Measurements from ENCODE around the gene ARMH3.
"Not testable (repeated sequence)": the region's sequence is repeated elsewhere in the genome, so short reads cannot be mapped to it uniquely, and the experiment has no call there.

Gene ARMH3

DNA sequence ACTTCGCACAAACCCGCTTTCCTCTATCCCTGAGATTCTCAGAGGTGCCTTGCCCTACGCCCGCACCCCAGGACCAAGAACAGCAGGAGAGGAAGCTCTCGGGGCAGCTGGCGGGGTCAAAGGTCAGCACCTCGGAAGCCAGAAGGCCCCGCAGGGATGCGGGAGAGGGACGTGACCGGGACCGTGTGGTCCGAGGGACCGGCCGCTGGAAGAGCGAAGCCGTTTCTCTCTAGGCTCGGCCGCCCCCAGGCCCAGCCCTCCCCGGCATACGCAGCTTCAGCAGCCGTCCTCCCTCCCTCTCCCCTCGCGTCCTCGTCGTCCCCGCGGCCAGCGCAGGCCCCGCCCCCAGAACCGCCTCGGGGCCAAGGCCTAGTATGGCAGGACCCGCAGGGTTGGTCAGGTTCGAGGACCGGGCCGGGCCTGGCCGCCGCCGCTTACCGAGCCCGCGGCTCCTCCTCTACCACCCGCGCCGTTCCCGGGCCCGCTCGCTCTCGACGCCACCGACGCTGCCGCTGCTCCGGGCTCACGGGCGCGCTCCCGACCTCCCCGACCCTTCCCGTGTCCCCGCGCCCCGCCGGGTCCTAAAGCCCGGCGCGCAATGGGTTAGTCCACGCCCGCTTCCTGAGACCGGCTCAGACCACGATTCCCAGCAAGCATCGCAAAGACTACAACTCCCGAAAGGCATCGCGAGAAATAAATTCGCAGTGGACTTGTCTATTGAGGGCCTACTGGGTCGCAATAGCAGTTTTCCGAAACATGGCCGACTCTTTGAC, at the start of gene ARMH3:
ARMH3 (minus strand) TSS at position 527 of the 773 bp plus-strand sequence. CDS start 16,059 bp downstream, outside the sequence.
- DNase-seq, result peak; percentile 97 to 99

GRCh38 chr10:102102421-102102820, 46.4 kb upstream of the ARMH3 start:
- no peak for DNase-seq

- no peak for DNase-seq
Measured at GRCh38 chr10:102101152-102101551, 45.2 kb upstream of the ARMH3 start.

DNA sequence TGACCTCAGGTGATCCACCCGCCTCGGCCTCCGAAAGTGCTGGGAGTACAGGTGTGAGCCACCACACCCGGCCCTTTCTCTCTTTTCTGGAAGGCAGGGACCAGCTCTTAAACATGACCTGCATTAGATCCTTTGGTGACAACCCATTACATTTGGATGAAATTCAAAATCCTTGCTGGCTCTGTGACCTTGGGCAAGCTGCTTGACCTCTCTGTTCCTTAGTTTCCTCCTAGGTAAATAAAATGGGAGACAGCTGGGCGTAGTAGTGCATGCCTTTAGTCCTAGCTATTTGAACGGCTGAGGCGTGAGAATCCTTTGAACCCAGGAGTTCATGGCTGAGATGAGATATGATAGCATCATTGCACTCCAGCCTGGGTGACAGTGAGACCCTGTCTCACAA, 40.5 kb upstream of the ARMH3 start:
- no peak for DNase-seq

DNA sequence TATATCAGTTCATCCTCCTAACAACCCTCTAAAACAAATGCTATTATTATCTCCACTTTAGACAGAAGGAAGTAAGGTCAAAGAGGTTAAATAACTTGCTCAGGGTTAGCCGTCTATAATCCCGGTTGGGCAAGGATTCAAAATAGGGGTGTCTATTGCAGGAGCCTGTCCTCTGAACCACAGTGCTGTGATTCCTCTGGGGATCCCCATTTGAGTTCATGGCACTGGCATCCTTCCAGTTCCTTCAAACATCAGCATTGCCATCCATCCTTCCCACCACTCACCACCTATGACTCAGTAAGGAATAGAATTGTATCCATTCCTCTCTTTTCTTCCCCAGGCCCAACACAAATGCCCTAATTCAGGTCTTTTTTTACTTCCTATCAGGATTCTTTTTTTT, 34.8 kb upstream of the ARMH3 start:
- no peak for DNase-seq

GRCh38 chr10:102086196-102086595, 30.2 kb upstream of the ARMH3 start:
- DNase-seq, result no peak

GRCh38 chr10:102085336-102085735, 29.4 kb upstream of the ARMH3 start:
- DNase-seq, result no peak

- no peak for DNase-seq
Measured at GRCh38 chr10:102083541-102083940, 27.6 kb upstream of the ARMH3 start.

GRCh38 chr10:102072673-102073527, 16.9 kb upstream of the ARMH3 start:
- peak; percentile 59 to 67 for DNase-seq

DNA sequence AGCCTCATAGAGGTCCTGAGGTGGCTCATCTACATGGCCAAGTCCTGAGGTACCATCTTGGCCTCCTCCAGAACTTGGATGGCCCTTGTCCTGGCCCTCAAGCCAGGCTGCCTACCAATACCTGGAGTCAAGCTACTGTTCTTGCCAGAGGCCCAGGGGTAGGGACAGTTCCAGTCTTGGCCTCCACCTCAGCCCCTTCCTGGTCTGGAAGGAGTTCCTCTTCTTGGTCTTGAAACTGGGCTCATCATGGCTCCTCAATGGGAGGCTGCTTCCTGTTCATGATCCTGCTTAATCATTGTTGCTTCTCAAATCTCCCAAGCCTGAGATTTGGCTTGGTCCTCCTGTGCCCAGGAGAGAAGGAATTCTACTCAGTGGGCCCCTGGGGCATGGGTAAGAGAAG, 13.1 kb upstream of the ARMH3 start:
- no peak for DNase-seq

DNA sequence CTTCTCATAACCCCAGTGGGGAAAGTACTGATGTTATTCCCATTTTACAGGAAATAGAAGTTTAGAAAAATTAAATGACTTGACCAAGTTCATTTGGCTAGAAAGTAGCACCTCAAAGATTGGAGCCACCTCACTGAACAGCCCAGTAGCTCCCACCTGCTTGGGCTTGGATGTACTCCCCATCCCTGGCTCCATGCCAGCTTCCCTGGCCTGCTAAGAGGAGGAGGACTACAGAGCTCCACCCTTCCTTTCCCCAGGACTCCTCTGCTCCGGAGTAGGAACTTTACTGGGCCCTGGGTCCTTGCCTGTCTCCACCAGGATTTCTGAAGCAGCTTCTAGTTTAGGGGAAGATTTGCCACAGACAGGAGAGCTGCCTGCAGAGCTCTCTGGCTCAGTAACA, 12.2 kb upstream of the ARMH3 start:
- DNase-seq, result peak; percentile 53 to 68

DNA sequence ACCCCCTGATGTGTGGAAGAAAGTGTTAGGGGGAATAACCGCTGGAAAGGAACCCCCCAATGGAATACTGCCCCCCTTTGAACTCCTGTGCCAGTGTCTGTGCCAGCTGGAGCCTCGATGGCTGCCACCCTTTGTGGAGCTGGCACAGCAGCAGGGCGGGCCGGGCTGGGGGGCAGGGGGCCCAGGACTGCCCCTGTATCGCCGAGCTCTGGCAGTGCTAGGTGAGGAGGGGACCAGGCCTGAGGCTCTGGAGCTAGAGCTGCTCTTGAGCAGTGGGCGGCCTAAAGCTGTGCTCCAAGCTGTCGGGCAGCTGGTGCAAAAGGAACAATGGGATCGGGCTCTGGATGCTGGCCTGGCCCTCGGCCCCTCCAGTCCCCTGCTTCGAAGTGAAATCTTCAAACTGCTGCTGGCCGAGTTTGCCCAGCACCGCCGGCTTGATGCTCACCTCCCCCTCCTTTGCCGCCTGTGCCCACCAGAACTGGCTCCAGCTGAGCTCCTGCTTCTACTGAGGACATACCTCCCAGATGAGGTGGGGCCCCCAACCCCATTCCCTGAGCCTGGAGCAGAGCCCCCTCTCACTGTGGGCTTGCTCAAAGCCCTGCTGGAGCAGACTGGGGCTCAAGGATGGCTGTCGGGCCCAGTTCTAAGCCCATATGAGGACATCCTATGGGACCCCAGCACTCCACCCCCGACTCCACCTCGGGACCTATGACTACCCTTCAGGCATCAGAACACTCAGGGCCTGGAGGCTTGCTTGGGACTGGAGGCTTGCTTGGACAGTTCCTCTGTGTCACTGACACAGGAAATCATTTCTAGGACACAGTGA, 11.3 kb upstream of the ARMH3 start:
- DNase-seq, result no peak

DNA sequence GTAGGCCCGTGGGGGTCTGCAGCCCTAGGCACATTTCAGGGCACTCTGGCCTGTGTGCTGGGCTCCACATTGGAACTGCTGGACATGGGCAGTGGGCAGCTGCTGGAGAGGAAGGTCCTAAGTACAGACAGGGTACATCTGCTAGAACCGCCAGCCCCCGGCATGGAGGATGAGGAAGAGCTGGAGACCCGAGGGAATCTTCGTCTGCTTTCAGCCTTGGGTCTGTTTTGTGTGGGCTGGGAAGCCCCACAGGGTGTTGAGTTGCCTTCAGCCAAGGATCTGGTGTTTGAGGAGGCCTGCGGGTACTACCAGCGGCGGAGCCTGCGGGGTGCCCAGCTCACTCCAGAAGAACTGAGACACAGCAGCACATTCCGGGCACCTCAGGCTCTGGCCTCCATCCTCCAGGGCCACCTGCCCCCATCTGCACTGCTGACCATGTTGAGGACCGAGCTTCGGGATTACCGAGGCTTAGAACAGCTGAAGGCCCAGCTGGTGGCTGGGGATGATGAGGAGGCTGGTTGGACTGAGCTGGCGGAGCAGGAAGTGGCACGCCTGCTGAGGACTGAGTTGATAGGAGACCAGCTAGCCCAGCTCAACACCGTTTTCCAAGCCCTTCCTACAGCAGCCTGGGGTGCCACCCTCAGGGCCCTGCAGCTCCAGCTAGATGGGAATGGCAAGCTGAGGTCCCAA, 10.6 kb upstream of the ARMH3 start:
- DNase-seq, result no peak

DNA sequence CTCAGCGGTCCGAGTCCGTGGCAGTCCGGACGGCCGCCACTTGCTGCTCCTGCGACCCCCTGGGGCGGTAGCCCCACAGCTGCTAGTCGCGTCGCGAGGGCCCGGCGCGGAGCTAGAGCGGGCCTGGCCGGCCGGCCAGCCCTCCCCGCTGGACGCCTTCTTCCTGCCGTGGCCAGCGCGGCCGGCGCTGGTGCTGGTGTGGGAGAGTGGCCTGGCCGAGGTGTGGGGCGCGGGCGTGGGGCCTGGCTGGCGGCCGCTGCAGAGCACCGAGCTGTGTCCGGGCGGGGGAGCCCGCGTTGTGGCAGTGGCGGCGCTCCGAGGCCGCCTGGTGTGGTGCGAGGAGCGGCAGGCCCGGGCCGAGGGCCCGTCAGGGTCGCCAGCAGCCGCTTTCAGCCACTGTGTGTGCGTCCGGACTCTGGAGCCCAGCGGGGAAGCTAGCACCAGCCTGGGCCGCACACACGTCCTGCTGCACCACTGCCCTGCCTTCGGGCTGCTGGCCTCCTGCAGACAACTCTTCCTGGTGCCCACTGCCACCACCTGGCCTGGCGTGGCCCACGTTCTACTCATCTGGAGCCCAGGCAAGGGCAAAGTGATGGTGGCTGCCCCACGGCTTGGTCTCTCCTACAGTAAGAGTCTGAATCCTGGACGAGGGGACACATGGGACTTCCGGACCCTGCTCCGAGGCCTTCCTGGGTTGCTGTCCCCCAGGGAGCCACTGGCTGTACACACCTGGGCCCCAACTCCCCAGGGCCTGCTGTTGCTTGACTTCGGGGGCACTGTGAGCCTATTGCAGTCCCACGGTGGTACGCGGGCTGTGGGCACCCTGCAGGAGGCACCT, 9.8 kb upstream of the ARMH3 start:
- peak in 1 of 2 experiments; percentile 25 for DNase-seq

GRCh38 chr10:102064868-102065560, 9.0 kb upstream of the ARMH3 start, which contains the start of gene HPS6:
TSS of gene HPS6 (plus strand) at chr10:102065349. CDS start at chr10:102065475, 126 bp downstream.
- DNase-seq, result peak; percentile 85 to 87

DNA sequence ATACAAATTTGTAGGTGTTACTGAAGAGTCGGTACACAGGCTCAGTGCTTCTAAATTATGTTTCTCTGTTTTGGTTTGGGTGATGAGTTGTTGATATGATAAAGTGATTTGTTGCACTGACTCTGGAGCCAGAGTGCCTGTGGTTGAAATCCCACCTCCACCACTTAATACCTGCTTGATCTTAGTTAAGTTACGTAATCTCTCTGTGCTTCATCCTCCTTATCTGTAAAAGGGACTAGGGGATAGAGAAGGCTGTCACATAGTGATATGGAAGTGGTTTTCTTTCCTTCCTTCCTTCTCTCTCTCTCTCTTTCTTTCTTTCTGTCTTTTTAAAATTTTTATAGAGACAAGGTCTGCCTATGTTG, 8.5 kb upstream of the ARMH3 start:
- no peak for DNase-seq

- DNase-seq, result no peak
Measured at GRCh38 chr10:102059987-102060386, 4.0 kb upstream of the ARMH3 start.

- DNase-seq, result not testable (repeated sequence)
Measured at GRCh38 chr10:102054881-102055646, 909 bp downstream of the ARMH3 start.

GRCh38 chr10:102046095-102046494, 9.9 kb downstream of the ARMH3 start:
- no peak for DNase-seq

DNA sequence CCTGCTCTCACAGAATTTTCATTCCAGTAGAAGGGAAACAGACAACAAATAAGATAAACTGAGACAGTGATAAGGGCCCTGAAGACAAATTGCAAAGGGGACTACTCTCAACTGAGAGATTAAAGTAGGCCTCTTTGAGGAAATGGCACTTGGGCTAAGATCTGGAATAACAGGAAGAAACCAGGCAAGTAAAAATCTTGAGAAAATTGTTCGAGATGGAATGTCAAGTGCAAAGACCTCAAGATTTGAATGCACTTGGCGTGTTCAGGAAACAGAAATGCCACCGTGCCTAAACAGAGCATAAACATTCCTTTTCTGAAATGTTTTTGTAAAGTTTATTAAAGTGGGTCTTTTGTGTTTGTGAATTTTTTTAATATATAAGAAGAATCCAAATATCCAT, 10.7 kb downstream of the ARMH3 start:
- no peak for DNase-seq
